Measurements from ENCODE around the gene PDXP. TPM values are rescaled to one million over a fixed set of nuclear protein-coding genes. Genes with fewer than 3 reads are reported as not detected.

Gene PDXP
- total and polyA plus RNA-seq, 2 of the 13 experiments (the other 11 are each of a cell fraction or from before 2014, with no cell fraction given): 58.2 to 70.6 TPM

DNA sequence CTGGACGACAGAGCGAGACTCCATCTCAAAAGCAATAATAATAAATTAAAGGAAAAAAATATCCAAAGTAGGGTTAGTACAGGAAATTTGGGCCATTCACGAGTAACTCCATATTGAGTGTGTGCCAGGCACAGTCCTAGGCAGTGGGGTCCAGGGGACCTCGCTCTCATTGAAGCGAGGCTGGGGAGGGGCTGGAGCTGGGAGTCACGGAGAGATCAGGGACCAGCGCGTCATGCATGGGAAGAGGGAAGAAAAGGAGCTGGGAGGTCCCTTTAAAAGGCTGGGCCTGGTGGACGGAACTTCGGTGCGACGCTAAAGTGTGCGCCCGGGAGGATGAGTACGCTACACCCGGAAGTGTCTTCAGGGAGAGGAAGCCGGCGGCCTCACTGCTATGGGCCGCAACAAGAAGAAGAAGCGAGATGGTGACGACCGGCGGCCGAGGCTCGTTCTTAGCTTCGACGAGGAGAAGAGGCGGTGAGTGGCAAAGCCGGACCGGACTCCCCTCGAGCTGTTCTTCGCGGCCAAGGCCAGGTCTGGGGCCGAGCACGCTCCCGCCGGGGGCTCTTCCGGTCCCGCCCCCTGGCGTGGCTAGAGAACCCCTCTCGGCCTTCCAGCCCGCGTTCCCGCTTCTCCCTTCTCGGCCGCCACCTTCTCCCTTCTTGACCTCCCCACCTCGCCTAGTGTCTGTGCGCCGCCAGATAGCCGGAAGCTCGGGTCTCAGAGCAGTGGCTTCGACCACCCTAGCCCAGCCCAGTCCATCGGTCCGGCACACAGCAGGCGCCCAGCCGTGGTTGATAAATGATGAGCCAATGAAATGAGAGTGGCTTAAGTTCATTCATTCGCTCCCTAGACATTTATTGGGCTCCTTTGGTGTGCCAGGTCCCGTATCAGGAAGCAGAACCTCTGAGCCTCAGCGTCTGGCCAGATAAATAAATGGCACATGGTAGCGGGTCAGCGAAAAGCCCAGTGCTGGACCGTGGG, 27.8 kb downstream of the PDXP start, which contains the start of gene NOL12 (continued):
- peak; percentile 95; the same call in 1 of the 2 replicates for TF ChIP-seq ZNF567 (CRISPR knock-in tag; IDR thresholded peaks at IDR 0.05; ENCODE audit: borderline replicate concordance)
- TF ChIP-seq, protein P1, sequence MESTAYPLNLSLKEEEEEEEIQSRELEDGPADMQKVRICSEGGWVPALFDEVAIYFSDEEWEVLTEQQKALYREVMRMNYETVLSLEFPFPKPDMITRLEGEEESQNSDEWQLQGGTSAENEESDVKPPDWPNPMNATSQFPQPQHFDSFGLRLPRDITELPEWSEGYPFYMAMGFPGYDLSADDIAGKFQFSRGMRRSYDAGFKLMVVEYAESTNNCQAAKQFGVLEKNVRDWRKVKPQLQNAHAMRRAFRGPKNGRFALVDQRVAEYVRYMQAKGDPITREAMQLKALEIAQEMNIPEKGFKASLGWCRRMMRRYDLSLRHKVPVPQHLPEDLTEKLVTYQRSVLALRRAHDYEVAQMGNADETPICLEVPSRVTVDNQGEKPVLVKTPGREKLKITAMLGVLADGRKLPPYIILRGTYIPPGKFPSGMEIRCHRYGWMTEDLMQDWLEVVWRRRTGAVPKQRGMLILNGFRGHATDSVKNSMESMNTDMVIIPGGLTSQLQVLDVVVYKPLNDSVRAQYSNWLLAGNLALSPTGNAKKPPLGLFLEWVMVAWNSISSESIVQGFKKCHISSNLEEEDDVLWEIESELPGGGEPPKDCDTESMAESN (CRISPR knock-in tag; conservative IDR thresholded peaks at IDR 0.05): peak; percentile 72; the same call in 1 of the 2 replicates
- TF ChIP-seq YEATS2 (CRISPR knock-in tag; IDR thresholded peaks at IDR 0.05; ENCODE audit: borderline replicate concordance): peak; percentile 86
- TF ChIP-seq, protein P2, sequence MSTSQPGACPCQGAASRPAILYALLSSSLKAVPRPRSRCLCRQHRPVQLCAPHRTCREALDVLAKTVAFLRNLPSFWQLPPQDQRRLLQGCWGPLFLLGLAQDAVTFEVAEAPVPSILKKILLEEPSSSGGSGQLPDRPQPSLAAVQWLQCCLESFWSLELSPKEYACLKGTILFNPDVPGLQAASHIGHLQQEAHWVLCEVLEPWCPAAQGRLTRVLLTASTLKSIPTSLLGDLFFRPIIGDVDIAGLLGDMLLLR (CRISPR knock-in tag; IDR thresholded peaks at IDR 0.05): no peak
- TF ChIP-seq ZMYM4 (CRISPR knock-in tag; IDR thresholded peaks at IDR 0.05): peak; percentile 62
- TF ChIP-seq ZNF710 (CRISPR knock-in tag; IDR thresholded peaks at IDR 0.05; ENCODE audit: borderline replicate concordance): 0 out of 2 replicates have a peak, but pooled peaks have one; percentile 19
- TF ChIP-seq, protein P3, sequence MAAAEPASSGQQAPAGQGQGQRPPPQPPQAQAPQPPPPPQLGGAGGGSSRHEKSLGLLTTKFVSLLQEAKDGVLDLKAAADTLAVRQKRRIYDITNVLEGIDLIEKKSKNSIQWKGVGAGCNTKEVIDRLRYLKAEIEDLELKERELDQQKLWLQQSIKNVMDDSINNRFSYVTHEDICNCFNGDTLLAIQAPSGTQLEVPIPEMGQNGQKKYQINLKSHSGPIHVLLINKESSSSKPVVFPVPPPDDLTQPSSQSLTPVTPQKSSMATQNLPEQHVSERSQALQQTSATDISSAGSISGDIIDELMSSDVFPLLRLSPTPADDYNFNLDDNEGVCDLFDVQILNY (CRISPR knock-in tag; conservative IDR thresholded peaks at IDR 0.05): 0 out of 2 replicates have a peak, but pooled peaks have one; percentile 28
- TF ChIP-seq RCOR2 (CRISPR knock-in tag; IDR thresholded peaks at IDR 0.05): peak; percentile 59
- peak; percentile 55; the same call in 1 of the 2 replicates for TF ChIP-seq PATZ1 (CRISPR knock-in tag; IDR thresholded peaks at IDR 0.05)
- peak; percentile 31; the same call in 1 of the 2 replicates for TF ChIP-seq ATF3 (CRISPR knock-in tag; IDR thresholded peaks at IDR 0.05)
- no peak for TF ChIP-seq AGO2 (optimal IDR thresholded peaks at IDR 0.05; ENCODE audit: low read depth, low read length)
- no peak for TF ChIP-seq ZNF883 (CRISPR knock-in tag; IDR thresholded peaks at IDR 0.05; ENCODE audit: not compliant biosample characterization)
- TF ChIP-seq, protein P4, sequence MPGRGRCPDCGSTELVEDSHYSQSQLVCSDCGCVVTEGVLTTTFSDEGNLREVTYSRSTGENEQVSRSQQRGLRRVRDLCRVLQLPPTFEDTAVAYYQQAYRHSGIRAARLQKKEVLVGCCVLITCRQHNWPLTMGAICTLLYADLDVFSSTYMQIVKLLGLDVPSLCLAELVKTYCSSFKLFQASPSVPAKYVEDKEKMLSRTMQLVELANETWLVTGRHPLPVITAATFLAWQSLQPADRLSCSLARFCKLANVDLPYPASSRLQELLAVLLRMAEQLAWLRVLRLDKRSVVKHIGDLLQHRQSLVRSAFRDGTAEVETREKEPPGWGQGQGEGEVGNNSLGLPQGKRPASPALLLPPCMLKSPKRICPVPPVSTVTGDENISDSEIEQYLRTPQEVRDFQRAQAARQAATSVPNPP (CRISPR knock-in tag; IDR thresholded peaks at IDR 0.05): peak; percentile 57; the same call in 1 of the 2 replicates
- TF ChIP-seq RBAK (CRISPR knock-in tag; IDR thresholded peaks at IDR 0.05): no peak
- TF ChIP-seq, protein P5, sequence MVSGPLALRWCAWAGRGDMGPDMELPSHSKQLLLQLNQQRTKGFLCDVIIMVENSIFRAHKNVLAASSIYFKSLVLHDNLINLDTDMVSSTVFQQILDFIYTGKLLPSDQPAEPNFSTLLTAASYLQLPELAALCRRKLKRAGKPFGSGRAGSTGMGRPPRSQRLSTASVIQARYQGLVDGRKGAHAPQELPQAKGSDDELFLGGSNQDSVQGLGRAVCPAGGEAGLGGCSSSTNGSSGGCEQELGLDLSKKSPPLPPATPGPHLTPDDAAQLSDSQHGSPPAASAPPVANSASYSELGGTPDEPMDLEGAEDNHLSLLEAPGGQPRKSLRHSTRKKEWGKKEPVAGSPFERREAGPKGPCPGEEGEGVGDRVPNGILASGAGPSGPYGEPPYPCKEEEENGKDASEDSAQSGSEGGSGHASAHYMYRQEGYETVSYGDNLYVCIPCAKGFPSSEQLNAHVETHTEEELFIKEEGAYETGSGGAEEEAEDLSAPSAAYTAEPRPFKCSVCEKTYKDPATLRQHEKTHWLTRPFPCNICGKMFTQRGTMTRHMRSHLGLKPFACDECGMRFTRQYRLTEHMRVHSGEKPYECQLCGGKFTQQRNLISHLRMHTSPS (CRISPR knock-in tag; IDR thresholded peaks at IDR 0.05; ENCODE audit: low read depth): 0 out of 2 replicates have a peak, but pooled peaks have one; percentile 32

Measured in HepG2 (cell line).